Heart left ventricle (tissue), 13 donors: ENCODE data around the gene ZNF423.

Source experiments
- POLR2A ChIP-seq, 2 donors: fragments of 450-650 bp; IDR thresholded peaks; one replicate each; pipeline ENCODE4 v1.6.1; 2017; ENCODE audit warnings: antibody characterized with exemption in 2 of 2, mild to moderate bottlenecking in 2 of 2, moderate library complexity in 2 of 2
- TF ChIP-seq, protein P1 (sequence below), 12 donors: fragments of 200-600 bp; sonication (generic) in 4 of 12; IDR thresholded peaks; one replicate each; pipeline versions ENCODE4 v1.5.0 to v1.8.0; 2018 to 2022; ENCODE audit warnings: antibody characterized with exemption in 12 of 12, mild to moderate bottlenecking in 5 of 12
- donor health status: ischemic (EF 13 %, LVEDD 7.1; RV severe dilation, severe dysfunction).
- donor health status: DM: no; HTN: yes; CAD: no.
- donor health status: DM: no; HTN: no; CAD: no.
- donor health status: ischemic (EF 25% LVEDD 6.9; RV normal size, moderate dysfunction).
- donor health status: ischemic (EF 25% LVEDD 5.7; RV mildly dilated, moderate dysfunction).
- donor health status: ischemic (EF 35%, LVEDD 5.7; RV mildly dilated, moderate dysfunction).
- donor health status: nonischemic (EF 11% LVEDD 7.7; RV severe dilation, severe dysfunction).
- donor health status: DM: yes; HTN: yes; CAD: no.
- donor health status: PGD.
- donor health status: ischemic (EF 29% LVEDD 5.4; RV normal size, mild dysfunction).
- donor health status: nonischemic (EF 23%, LVEDD 6.1; RV moderate dilation, normal function).

DNA sequence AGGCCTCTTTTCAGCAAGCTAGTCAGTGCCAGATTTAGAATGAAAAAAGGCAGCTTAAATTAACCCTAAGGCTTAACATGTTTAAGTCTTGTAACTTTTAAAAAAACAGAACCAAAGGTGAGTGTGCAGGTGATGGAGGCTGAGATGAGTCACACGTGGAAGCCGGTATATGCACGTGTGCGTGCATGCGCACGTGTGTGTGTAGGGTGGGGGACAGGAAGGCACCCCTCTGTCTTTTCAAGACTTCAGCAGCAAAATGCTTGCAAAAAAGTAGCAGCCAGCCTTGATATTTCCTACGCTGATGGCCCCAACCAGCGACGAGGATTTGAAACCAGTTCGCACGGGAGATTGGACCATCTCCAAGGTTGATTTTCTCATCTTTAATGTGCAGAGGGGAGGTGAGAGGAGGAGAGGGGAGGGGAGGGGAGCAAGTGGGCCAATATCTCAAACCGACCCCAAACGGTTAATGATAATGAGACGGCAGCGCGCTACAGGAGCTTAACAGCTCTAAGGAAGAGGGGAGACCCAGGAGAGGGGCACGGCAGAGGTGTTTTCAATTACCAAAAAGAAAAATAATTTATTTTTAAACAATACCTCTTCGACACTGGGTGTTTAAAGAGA is 154.7 kb downstream of the ZNF423 start:
- TF ChIP-seq, protein P1, sequence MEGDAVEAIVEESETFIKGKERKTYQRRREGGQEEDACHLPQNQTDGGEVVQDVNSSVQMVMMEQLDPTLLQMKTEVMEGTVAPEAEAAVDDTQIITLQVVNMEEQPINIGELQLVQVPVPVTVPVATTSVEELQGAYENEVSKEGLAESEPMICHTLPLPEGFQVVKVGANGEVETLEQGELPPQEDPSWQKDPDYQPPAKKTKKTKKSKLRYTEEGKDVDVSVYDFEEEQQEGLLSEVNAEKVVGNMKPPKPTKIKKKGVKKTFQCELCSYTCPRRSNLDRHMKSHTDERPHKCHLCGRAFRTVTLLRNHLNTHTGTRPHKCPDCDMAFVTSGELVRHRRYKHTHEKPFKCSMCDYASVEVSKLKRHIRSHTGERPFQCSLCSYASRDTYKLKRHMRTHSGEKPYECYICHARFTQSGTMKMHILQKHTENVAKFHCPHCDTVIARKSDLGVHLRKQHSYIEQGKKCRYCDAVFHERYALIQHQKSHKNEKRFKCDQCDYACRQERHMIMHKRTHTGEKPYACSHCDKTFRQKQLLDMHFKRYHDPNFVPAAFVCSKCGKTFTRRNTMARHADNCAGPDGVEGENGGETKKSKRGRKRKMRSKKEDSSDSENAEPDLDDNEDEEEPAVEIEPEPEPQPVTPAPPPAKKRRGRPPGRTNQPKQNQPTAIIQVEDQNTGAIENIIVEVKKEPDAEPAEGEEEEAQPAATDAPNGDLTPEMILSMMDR (IDR thresholded peaks at IDR 0.05): no peak
- TF ChIP-seq POLR2A (IDR thresholded peaks at IDR 0.05): no peak
